ENCODE results near the gene CHTF18.
"Not testable (repeated sequence)": the region's sequence is repeated elsewhere in the genome, so short reads cannot be mapped to it uniquely, and the experiment has no call there.

CHTF18 gene

GRCh38 chr16:760545-761343 is 27.7 kb upstream of the CHTF18 start, which contains the start of gene MSLN:
Gene MSLN, plus strand, starts transcription at chr16:760734. Its CDS starts 1,947 bp downstream, at chr16:762681.
- no peak for DNase-seq

GRCh38 chr16:761625-762513 is 26.6 kb upstream of the CHTF18 start:
- DNase-seq: no peak

DNA sequence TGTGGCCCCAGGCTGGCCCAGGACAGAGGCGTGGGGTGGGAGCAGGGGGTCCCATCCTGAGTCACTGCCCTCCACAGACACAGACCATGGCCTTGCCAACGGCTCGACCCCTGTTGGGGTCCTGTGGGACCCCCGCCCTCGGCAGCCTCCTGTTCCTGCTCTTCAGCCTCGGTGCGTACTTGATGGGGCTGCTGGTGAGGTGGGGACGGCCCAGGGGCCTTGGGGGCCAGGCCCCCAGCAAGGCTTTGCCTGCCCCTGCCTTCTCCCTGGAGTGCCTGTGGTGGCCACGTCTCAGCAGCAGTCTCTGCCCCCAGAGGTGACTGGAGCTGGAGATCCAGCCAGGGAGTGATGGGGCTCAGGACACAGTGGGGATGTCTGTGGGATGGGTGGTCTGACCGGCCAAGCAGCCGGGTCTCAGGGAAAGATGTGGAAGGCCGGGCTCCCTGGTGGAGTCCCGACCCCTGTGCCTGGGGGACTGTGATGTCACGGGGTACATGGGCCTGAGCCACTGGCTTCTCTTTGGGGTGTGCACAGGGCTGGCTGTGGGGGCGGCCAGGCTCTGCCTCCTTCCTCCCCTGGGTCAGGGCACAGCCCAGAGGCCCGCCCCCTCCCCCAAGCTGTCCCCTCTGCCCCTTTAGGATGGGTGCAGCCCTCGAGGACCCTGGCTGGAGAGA is 25.7 kb upstream of the CHTF18 start:
- DNase-seq: no peak

- no peak for DNase-seq
Measured at GRCh38 chr16:763369-764183, 24.8 kb upstream of the CHTF18 start.

DNA sequence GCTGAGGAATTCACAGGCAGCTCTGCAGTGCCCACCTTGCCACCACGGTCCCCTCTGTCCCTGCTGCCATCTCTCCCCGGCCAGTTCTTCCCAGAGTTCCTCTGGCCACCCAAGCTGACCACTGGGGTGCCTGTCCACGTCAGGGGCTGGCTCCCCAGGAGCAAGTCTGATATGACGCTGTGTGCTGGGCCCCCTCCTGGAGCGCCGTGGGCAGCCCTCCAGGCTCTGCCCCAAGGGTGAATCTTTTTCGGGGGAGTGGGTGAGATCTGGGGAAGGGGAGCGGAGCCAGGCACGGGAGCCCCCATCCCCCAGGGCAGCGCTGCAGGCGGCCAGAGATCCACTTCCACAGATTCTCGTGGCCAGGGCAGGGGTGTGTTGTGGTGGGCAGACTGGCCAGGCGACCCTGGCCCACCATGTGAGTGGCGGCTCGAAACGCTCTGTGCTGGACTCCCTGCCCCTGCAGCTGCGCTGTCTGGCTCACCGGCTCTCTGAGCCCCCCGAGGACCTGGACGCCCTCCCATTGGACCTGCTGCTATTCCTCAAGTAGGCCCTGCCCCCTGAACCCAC is 24.2 kb upstream of the CHTF18 start:
- DNase-seq: no peak

DNA sequence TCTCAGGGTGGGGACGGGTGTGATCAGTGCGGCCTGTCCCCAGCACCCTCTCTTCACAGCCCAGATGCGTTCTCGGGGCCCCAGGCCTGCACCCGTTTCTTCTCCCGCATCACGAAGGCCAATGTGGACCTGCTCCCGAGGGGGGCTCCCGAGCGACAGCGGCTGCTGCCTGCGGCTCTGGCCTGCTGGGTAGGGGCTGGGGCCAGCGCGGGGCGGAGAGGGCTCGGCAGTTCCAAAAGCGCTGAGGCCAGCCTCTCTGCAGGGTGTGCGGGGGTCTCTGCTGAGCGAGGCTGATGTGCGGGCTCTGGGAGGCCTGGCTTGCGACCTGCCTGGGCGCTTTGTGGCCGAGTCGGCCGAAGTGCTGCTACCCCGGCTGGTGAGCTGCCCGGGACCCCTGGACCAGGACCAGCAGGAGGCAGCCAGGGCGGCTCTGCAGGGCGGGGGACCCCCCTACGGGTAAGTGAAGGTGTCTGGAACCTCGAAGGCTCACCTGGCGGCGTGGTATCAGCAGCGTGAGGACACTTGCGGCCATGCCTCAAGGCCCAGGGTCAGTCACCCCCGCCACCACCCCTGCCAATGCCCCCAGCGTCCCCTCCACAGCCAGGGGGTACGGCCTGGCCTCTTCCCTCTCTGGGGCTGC is 23.5 kb upstream of the CHTF18 start:
- DNase-seq: no peak

DNA sequence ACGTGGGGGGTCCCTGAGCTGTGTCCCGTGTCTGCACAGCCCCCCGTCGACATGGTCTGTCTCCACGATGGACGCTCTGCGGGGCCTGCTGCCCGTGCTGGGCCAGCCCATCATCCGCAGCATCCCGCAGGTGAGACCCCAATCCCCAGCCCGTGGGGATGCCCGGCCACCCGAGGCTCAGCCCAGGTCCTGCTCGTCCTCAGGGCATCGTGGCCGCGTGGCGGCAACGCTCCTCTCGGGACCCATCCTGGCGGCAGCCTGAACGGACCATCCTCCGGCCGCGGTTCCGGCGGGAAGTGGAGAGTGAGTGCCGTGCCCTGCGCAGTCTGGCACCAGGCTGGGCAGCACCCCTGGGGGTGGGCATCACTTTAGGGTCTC is 22.9 kb upstream of the CHTF18 start:
- no peak for DNase-seq

DNA sequence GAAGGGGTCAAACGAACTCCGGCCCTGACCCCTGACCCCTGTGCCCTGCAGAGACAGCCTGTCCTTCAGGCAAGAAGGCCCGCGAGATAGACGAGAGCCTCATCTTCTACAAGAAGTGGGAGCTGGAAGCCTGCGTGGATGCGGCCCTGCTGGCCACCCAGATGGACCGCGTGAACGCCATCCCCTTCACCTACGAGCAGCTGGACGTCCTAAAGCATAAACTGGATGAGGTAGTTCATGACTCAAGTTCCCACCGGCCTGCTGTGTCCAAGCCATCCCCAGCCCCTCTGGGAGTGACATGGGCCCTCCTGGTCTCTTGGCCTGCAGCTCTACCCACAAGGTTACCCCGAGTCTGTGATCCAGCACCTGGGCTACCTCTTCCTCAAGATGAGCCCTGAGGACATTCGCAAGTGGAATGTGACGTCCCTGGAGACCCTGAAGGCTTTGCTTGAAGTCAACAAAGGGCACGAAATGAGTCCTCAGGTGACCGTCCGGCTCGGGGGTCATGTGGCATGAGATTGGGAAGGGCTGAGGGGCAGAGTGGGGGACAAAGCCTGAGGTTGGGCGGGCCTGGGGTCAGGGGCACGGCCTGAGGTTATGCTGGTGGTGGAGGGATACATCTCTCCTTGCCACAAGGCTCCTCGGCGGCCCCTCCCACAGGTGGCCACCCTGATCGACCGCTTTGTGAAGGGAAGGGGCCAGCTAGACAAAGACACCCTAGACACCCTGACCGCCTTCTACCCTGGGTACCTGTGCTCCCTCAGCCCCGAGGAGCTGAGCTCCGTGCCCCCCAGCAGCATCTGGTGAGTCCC is 22.2 kb upstream of the CHTF18 start:
- DNase-seq: no peak

DNA sequence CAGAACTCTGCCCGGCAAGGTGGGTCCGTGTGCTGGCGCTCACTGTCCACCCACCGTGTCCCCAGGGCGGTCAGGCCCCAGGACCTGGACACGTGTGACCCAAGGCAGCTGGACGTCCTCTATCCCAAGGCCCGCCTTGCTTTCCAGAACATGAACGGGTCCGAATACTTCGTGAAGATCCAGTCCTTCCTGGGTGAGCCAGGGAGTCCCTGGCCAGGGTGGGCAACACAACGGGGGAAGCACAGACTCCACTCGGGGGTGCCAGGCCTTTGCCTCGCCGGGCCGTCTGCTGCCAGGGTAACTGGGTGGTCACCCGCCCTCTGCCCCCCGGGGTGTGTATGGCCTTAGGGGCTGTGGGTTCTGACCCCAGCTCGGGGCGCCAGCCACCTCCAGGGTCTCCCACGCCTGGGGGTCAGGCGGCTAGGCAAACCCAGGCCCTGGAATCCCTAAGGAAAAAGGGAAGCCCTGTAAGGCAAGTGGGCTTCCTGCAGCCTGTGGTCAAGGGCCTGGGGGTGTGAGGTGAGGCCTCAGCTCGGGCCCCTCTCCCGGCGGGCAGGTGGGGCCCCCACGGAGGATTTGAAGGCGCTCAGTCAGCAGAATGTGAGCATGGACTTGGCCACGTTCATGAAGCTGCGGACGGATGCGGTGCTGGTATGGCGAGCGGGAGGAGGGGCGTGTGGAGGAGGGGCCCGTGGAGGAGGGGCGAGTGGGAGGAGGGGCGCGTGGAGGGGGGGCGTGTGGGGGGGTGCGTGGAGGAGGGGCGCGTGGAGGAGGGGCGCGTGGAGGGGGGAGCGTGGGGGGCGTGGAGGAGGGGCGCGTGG is 21.4 kb upstream of the CHTF18 start:
- no peak for DNase-seq

DNA sequence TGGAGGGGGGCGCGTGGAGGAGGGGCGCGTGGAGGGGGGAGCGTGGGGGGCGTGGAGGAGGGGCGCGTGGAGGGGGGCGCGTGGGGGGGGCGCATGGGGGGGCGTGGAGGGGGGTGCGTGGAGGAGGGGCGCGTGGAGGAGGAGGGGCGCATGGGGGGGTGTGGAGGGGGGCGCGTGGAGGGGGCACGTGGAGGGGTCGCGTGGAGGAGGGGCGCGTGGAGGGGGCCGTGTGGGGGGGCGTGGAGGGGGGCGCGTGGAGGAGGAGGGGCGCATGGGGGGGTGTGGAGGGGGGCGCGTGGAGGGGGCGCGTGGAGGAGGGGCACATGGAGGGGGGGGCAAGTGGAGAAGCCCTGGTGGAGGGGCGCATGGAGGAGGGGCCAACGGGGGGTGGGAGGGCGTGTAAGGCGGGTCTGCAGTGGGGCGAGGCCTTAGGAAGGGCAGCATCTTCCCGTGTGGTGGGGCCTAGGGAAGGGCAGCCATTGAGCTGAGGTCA is 20.6 kb upstream of the CHTF18 start:
- no peak for DNase-seq

- DNase-seq: no peak
Measured at GRCh38 chr16:768428-768827, 20.0 kb upstream of the CHTF18 start.

GRCh38 chr16:769184-769784 is 19.1 kb upstream of the CHTF18 start:
- no peak for DNase-seq

DNA sequence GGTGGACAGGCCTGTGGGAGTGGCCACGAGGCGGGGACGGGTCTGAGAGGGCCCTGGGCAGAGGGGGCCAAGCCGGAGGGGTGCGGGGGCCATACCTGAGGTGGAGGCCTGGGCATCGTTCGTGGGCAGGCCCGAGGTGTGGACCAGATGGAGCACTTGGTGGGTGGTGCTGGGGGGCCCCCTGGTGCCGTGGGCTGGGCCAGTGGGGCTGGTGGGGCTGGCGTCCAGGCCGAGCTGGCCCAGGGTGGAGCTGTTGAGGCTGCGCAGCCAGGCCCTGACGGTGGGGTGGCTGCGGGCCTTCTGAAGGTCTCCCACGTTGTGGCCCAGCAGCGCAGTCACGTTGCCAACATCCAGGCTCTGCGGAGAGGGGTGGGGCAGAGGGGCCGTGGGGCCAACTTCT is 18.5 kb upstream of the CHTF18 start:
- no peak for DNase-seq

- DNase-seq: no peak
Measured at GRCh38 chr16:770411-770810, 18.0 kb upstream of the CHTF18 start.

DNA sequence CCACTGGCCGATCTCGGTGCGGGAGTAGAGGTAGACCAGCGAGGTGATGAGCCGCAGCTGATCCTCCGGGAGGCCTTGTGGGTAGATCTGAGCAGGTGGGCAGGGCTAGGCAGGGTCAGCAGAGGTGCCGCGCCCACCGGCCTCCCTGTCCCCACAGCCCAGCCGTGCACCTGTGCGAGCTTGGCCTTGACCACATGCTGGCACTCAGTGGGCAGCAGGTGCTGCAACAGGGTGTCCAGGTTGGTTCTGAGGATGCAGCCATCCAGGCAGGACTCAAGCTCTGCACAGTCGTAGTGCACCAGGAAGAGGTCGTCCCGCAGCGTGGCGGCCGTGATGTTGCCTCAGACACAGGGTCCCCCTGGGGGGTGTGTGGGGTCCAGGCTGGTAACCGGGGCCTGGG is 15.5 kb upstream of the CHTF18 start:
- no peak for DNase-seq

- DNase-seq: no peak
Measured at GRCh38 chr16:774086-775001, 14.1 kb upstream of the CHTF18 start.

DNA sequence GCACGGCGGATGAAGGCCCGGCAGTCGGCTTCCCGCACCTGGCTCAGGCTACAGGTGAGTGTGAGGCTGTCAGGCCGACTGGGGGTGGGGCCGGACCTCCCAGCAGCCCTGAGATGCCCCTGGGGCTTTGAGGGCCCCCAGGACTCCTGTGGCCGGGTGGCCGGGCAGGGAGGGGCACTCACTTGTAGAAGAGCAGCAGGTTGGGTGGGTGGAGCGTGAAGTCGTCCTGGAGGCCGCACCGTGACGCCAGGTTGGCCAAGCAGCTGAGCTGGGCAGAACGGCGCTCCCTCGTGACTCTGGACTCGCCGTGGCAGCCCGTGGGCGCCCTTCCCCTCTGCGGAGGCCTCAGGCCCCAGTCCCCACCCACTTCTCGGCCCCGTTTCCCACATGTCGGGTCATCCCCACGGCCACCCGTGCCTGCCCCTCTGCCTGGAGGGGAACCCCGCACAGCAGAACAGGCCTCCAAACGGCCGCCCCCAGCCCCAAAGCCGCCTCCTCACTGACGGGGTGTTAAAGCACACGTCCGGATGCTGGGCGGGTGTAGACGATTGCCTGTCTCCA is 13.1 kb upstream of the CHTF18 start:
- DNase-seq: no peak

DNA sequence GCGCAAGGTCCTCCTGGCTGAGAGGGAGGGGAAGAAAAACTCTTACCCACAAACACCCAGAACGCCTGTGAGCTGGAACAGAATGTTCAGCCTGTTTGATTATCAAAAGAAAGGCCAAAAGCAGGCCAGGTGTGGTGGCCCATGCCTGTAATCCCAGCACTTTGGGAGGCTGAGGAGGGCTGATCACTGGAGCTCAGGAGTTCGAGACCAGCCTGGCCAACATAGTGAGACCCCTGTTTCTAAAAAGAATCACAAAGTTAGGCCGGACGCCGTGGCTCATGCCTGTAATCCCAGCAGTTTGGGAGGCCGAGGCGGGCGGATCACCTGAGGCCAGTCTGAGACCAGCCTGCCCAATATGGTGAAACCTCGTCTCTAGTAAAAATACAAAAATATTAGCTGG is 12.1 kb upstream of the CHTF18 start:
- not testable (repeated sequence) for DNase-seq

All from activated T-cell treated with anti-CD3 and anti-CD28 coated beads, Interleukin-2, amount 50 U/mL, for 1 hour (primary cell).